GM23338 (cell line): ENCODE results near the gene CCND1. TPM values are rescaled to one million over a fixed set of nuclear protein-coding genes. Genes with fewer than 3 reads are reported as not detected.

Experiments used
- ATAC-seq: fragments of 200-7000 bp; cut with Tn5 transposase; 3 replicates; pipeline ENCODE4 v1.9.1; 2020
- DNase-seq: peaks from one replicate; pipeline ENCODE4 v3.0.0-alpha.2; 2015; ENCODE audit warnings: low spot score
- H2AFZ ChIP-seq: fragments of 200-600 bp; sonication (generic); 2 replicates; pipeline ENCODE4 v1.8.0; 2016; ENCODE audit warnings: antibody characterized with exemption, mild to moderate bottlenecking, moderate library complexity
- H3F3A ChIP-seq: fragments of 200-600 bp; sonication (generic); replicated peaks from 2 replicates; pipeline ENCODE4 v1.8.0; 2017; ENCODE audit warnings: antibody characterized with exemption, mixed run types, low read depth
- H3K27ac ChIP-seq: fragments of 200-600 bp; sonication (generic); 2 replicates; pipeline ENCODE4 v1.6.1; 2016; ENCODE audit warnings: low read depth
- H3K27me3 ChIP-seq: fragments of 200-600 bp; sonication (generic); 2 replicates; pipeline ENCODE4 v1.8.0; 2016; ENCODE audit warnings: mild to moderate bottlenecking, mixed run types, moderate library complexity; ENCODE audit not compliant: insufficient read depth
- H3K36me3 ChIP-seq: fragments of 200-600 bp; sonication (generic); 2 replicates; pipeline ENCODE4 v1.8.0; 2016; ENCODE audit warnings: mild to moderate bottlenecking; ENCODE audit not compliant: insufficient read depth
- H3K4me1 ChIP-seq: fragments of 200-600 bp; sonication (generic); 2 replicates; pipeline ENCODE4 v1.8.0; 2016; ENCODE audit warnings: mild to moderate bottlenecking, moderate library complexity; ENCODE audit not compliant: insufficient read depth
- H3K4me2 ChIP-seq: fragments of 200-600 bp; sonication (generic); 2 replicates; pipeline ENCODE4 v1.7.1; 2017; ENCODE audit warnings: mixed run types
- H3K4me3 ChIP-seq: fragments of 200-600 bp; sonication (generic); 2 replicates; pipeline ENCODE4 v1.6.1; 2016; ENCODE audit warnings: mixed run types
- H3K79me2 ChIP-seq: fragments of 200-600 bp; sonication (generic); replicated peaks from 2 replicates; pipeline ENCODE4 v1.8.0; 2017; ENCODE audit warnings: mild to moderate bottlenecking; ENCODE audit not compliant: insufficient read depth
- H3K9me2 ChIP-seq: fragments of 200-600 bp; sonication (generic); 2 replicates; pipeline ENCODE4 v1.8.0; 2017; ENCODE audit not compliant: insufficient read depth
- H4K20me1 ChIP-seq: fragments of 200-600 bp; sonication (generic); replicated peaks from 2 replicates; pipeline ENCODE4 v1.8.0; 2017; ENCODE audit warnings: mild to moderate bottlenecking; ENCODE audit not compliant: insufficient read depth
- H3K27ac Mint-ChIP-seq: 2 replicates; pipeline ENCODE4 v1.8.0; 2020; ENCODE audit warnings: inconsistent platforms, mild to moderate bottlenecking, moderate library complexity, mixed read lengths
- H3K27me3 Mint-ChIP-seq: 3 replicates; pipeline ENCODE4 v1.8.0; 2022; ENCODE audit warnings: low read depth, mild to moderate bottlenecking, moderate library complexity, mixed read lengths, inconsistent platforms; ENCODE audit not compliant: insufficient read depth, poor library complexity
- H3K36me3 Mint-ChIP-seq: 3 replicates; pipeline ENCODE4 v1.8.0; 2021; ENCODE audit warnings: low read depth, mild to moderate bottlenecking, inconsistent platforms, moderate library complexity, mixed read lengths
- H3K4me1 Mint-ChIP-seq: 3 replicates; pipeline ENCODE4 v1.8.0; 2020; ENCODE audit warnings: mild to moderate bottlenecking, inconsistent platforms, mixed read lengths
- H3K4me3 Mint-ChIP-seq: 3 replicates; pipeline ENCODE4 v1.8.0; 2021; ENCODE audit warnings: moderate library complexity, mild to moderate bottlenecking, inconsistent platforms, mixed read lengths
- H3K9me3 Mint-ChIP-seq: 3 replicates; pipeline ENCODE4 v1.8.0; 2020; ENCODE audit warnings: moderate library complexity, mild to moderate bottlenecking, inconsistent platforms, mixed read lengths
- CREB1 ChIP-seq: fragments of 250-450 bp; sonication (Bioruptor Pico); IDR thresholded peaks from 2 replicates; pipeline ENCODE4 v1.5.0; 2020; ENCODE audit warnings: low read depth, mild to moderate bottlenecking, moderate library complexity
- ETS1 ChIP-seq: IDR thresholded peaks from 2 replicates; pipeline ENCODE4 v1.6.1; 2016; ENCODE audit warnings: antibody characterized with exemption
- JUNB ChIP-seq: IDR thresholded peaks from one replicate; pipeline ENCODE4 v1.6.1; 2016; ENCODE audit warnings: antibody characterized with exemption; ENCODE audit not compliant: unreplicated experiment
- REST ChIP-seq: IDR thresholded peaks from one replicate; pipeline ENCODE4 v1.6.1; 2018; ENCODE audit warnings: antibody characterized with exemption; ENCODE audit not compliant: unreplicated experiment
- STAT1 ChIP-seq: IDR thresholded peaks from one replicate; pipeline ENCODE4 v1.6.1; 2016; ENCODE audit warnings: antibody characterized with exemption; ENCODE audit not compliant: unreplicated experiment
- ZNF114 ChIP-seq: fragments of 250-450 bp; sonication (Bioruptor Pico); IDR thresholded peaks from 2 replicates; pipeline ENCODE4 v1.5.0; 2020; ENCODE audit warnings: mild to moderate bottlenecking, moderate library complexity
- ZNF462 ChIP-seq: fragments of 250-450 bp; sonication (Bioruptor Pico); IDR thresholded peaks from 2 replicates; pipeline ENCODE4 v1.5.0; 2020; ENCODE audit warnings: mild to moderate bottlenecking, moderate library complexity
- polyA plus RNA-seq: library from polyadenylated mRNA; unstranded; fragments of >200 nt; fragmentation: Nextera tagmentation; extraction: Ambion mirVana; gene quantifications from 2 replicates; pipeline ENCODE4 v1.2.1, GENCODE V29; 2016
- total RNA-seq: library from RNA; depleted of rRNA; stranded (reverse); fragments of >200 nt; shearing (Covaris generic); gene quantifications from 2 replicates; pipeline ENCODE4 v1.2.3, GENCODE V29; 2014
- TF ChIP-seq, protein P1 (sequence below), 2 experiments: fragments of 200-600 bp in 1 of 2; sonication (generic) in 1 of 2; conservative IDR thresholded peaks; 2 replicates each; pipeline versions ENCODE4 v1.5.1 to v1.6.1; 2016 to 2017; ENCODE audit warnings: antibody characterized with exemption in 2 of 2, low read depth in 2 of 2, mild to moderate bottlenecking in 2 of 2, moderate library complexity in 1 of 2

The CCND1 gene
- total and polyA plus RNA-seq, 2 experiments from 2014 or later = 109 to 183 TPM

DNA sequence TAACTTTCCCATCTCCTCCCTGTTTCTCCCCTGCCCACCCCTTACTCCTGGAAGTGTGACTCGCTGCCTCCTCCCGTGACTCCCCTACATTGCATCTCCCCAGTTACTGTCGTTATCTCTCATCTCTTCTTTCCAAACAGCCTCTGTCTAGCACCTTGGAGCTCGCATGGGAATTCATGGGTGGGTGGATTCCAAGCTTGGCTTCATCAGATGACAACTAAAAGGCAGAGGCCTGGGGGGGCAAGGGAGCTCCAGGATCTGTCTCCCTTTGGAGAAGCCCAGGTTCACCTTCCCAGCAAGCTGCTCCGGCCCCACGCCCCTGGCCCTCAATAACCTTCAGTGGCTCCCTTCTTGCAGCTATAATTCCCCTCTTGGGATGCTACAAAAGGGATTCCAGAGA, 6.9 kb upstream of the CCND1 start (continued):
- TF ChIP-seq ZNF462 = no peak
- no peak for TF ChIP-seq STAT1
- TF ChIP-seq REST = no peak

DNA sequence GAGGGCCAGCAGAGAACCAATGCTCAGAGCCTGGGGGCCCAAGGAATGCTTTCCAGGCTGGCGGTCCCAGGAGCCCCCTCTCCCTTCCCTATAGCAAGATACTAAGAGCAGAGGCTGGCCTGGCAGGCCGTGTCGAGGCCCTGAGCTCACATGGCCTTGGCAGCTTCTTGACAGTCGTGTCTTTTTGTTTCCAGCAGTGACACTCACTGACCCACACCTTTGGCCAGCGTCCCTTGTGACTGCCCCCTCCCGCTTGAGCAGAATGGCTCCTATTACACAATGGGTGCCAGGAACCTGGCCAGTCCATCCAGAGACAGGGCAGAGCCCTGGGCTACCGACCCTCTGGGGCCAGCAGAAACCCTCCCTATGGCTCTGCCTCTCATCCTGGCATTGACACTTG, 6.4 kb upstream of the CCND1 start:
- Mint-ChIP-seq H3K27ac (no peak overlapping the region), H3K27me3 (peaks cover 36% of the 10 kb centered on the region), H3K36me3 (peaks cover 8% of the 10 kb centered on the region; the same call in 2 of the 3 replicates), H3K4me3 (no peak overlapping the region), H3K9me3 (peaks cover 13% of the 10 kb centered on the region), H3K4me1 (peaks cover 8% of the 10 kb centered on the region; the same call in 2 of the 3 replicates)
- H4K20me1 ChIP-seq = no peaks in the 10 kb centered on the region
- H3K4me1 ChIP-seq = peaks cover 13% of the 10 kb centered on the region
- no peaks in the 10 kb centered on the region for H3K36me3 ChIP-seq
- no peaks in the 10 kb centered on the region for H3K79me2 ChIP-seq
- no peak overlapping the region for H3K4me3 ChIP-seq
- H3F3A ChIP-seq = peaks cover 11% of the 10 kb centered on the region; the same call in 1 of the 2 replicates
- ATAC-seq = no peak
- H3K9me2 ChIP-seq = no peaks in the 10 kb centered on the region
- H2AFZ ChIP-seq = no peak overlapping the region
- H3K27ac ChIP-seq = no peak overlapping the region
- no peak for DNase-seq
- peaks cover 30% of the 10 kb centered on the region for H3K27me3 ChIP-seq
- no peak overlapping the region for H3K4me2 ChIP-seq
- no peak for TF ChIP-seq REST
- no peak for TF ChIP-seq ZNF114 (CRISPR knock-in tag)
- TF ChIP-seq STAT1 = no peak
- no peak for TF ChIP-seq ETS1
- TF ChIP-seq JUNB = no peak
- no peak for TF ChIP-seq CREB1
- TF ChIP-seq, protein P1, sequence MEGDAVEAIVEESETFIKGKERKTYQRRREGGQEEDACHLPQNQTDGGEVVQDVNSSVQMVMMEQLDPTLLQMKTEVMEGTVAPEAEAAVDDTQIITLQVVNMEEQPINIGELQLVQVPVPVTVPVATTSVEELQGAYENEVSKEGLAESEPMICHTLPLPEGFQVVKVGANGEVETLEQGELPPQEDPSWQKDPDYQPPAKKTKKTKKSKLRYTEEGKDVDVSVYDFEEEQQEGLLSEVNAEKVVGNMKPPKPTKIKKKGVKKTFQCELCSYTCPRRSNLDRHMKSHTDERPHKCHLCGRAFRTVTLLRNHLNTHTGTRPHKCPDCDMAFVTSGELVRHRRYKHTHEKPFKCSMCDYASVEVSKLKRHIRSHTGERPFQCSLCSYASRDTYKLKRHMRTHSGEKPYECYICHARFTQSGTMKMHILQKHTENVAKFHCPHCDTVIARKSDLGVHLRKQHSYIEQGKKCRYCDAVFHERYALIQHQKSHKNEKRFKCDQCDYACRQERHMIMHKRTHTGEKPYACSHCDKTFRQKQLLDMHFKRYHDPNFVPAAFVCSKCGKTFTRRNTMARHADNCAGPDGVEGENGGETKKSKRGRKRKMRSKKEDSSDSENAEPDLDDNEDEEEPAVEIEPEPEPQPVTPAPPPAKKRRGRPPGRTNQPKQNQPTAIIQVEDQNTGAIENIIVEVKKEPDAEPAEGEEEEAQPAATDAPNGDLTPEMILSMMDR (conservative IDR thresholded peaks at IDR 0.05; ENCODE audit: low read depth in 2 of 2) = no peak
